HUES64 (cell line): ENCODE measurements around the gene L3HYPDH.
"Not testable (repeated sequence)": the region's sequence is repeated elsewhere in the genome, so short reads cannot be mapped to it uniquely, and the experiment has no call there.

ENCODE experiments used
- H3K27ac ChIP-seq: 2 replicates; pipeline ENCODE4 v1.7.0; 2013; ENCODE audit warnings: low read depth, low read length, inconsistent platforms
- H3K27me3 ChIP-seq: 2 replicates; pipeline ENCODE4 v1.6.1; 2013; ENCODE audit warnings: mild to moderate bottlenecking, low read length; ENCODE audit not compliant: insufficient read depth
- H3K36me3 ChIP-seq: 2 replicates; pipeline ENCODE4 v1.6.1; 2013; ENCODE audit warnings: mild to moderate bottlenecking, low read length; ENCODE audit not compliant: insufficient read depth
- H3K4me1 ChIP-seq: 2 replicates; pipeline ENCODE4 v1.6.1; 2013; ENCODE audit warnings: mild to moderate bottlenecking, low read length, moderate library complexity; ENCODE audit not compliant: insufficient read depth
- H3K4me3 ChIP-seq: 2 replicates; pipeline ENCODE4 v1.5.1; 2013; ENCODE audit warnings: mild to moderate bottlenecking, low read length, moderate library complexity
- H3K9ac ChIP-seq: 2 replicates; pipeline ENCODE4 v1.6.1; 2013; ENCODE audit warnings: mild to moderate bottlenecking, low read depth, low read length
- H3K9me3 ChIP-seq: 2 replicates; pipeline ENCODE4 v1.6.1; 2013; ENCODE audit warnings: low read depth, low read length; ENCODE audit not compliant: insufficient read depth
- WGBS: fragments of 150-250, 120-280 bp; methylation state at CpG from one replicate; pipeline ENCODE4 v1.1.7; 2013; ENCODE audit warnings: missing lambda C conversion rate; 5-methylcytosine and 5-hydroxymethylcytosine counted together

The L3HYPDH gene

GRCh38 chr14:59455411-59455810, 28.8 kb downstream of the L3HYPDH start:
- H3K4me3 ChIP-seq: no peak overlapping the region
- H3K36me3 ChIP-seq: no peaks in the 10 kb centered on the region; the same call in 1 of the 2 replicates
- H3K27me3 ChIP-seq: no peaks in the 10 kb centered on the region
- no peak overlapping the region for H3K27ac ChIP-seq
- H3K9me3 ChIP-seq: no peaks in the 10 kb centered on the region
- no peak overlapping the region for H3K9ac ChIP-seq
- H3K4me1 ChIP-seq: no peaks in the 10 kb centered on the region
- no CpG with 5 or more reads among the region's 1 CpG for WGBS

DNA sequence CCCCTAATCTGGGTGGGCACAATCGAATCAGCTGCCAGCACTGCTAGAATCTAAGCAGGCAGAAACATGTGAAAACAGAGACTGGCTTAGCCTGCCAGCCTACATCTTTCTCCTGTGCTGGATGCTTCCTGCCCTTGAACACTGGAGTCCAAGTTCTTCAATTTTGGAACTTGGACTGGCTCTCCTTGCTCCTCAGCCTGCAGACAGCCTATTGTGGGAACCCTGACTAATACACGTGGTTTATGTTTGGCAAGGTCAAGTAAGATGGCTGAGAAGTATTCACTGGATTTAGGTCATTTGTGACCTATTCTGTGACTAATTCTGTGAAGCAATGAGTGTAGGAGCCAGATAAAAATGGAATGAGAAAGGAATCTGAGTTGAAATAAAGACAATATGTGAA, 30.1 kb downstream of the L3HYPDH start:
- 66% methylated on average over 2 of the region's 2 CpGs for WGBS
- H3K36me3 ChIP-seq: no peaks in the 10 kb centered on the region; the same call in 1 of the 2 replicates

DNA sequence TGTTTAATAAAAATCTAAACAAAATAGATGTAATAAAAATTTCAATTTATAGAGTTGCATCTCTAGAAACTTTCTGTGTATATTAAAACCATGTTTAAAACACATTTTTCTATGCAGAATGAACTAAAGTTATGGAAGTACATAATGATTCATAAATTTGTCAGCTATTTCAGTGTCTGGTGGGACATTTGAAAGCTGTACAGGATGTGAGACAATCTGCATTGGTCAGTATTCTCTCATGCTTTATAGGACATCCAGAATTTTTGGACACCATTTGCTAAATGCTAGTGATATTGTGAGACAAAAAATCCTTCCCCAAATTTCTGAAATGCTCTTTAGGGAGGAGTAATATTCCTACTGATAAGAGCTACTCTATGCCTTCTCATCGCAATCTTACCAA, 32.4 kb downstream of the L3HYPDH start:
- Histone ChIP-seq H3K27ac (no peak overlapping the region), H3K4me3 (no peak overlapping the region), H3K9me3 (no peaks in the 10 kb centered on the region), H3K36me3 (no peaks in the 10 kb centered on the region), H3K4me1 (no peaks in the 10 kb centered on the region), H3K27me3 (no peaks in the 10 kb centered on the region), H3K9ac (no peak overlapping the region)
- no CpG with 5 or more reads among the region's 1 CpG for WGBS

More for the DNA sequence above, 30.1 kb downstream of the L3HYPDH start:
- no peak overlapping the region for H3K9ac ChIP-seq
- H3K27me3 ChIP-seq: no peaks in the 10 kb centered on the region
- H3K4me3 ChIP-seq: no peak overlapping the region
- no peaks in the 10 kb centered on the region for H3K4me1 ChIP-seq
- no peak overlapping the region for H3K27ac ChIP-seq
- H3K9me3 ChIP-seq: no peaks in the 10 kb centered on the region

DNA sequence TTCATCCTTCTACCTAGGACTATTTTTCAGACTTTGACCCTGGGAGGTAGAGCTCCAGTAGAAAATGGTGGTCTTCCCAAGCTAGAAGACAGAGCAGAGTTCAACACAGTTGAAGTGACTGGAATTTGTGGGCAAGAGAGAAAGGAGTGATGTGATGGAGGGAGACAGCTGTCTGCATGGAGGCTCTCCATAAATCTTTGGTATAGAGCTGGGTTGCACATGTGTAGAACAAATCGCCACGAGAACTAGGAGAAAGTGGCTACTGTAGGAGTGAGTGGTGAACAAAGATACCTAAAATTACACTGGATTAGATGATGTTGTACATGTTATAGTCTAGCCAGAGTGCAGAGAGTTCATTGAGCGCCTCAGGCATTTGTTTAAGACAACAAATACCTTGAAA, 33.5 kb downstream of the L3HYPDH start:
- H3K4me3 ChIP-seq: no peak overlapping the region
- H3K27ac ChIP-seq: no peak overlapping the region
- no peaks in the 10 kb centered on the region for H3K4me1 ChIP-seq
- H3K27me3 ChIP-seq: no peaks in the 10 kb centered on the region
- no peaks in the 10 kb centered on the region for H3K9me3 ChIP-seq
- WGBS: 99% methylated on average over 3 of the region's 3 CpGs
- no peaks in the 10 kb centered on the region for H3K36me3 ChIP-seq
- no peak overlapping the region for H3K9ac ChIP-seq

- not testable (repeated sequence) for H3K9me3 ChIP-seq, H3K27ac ChIP-seq, H3K27me3 ChIP-seq, H3K36me3 ChIP-seq, H3K4me1 ChIP-seq, H3K9ac ChIP-seq, H3K4me3 ChIP-seq
- 77% methylated on average over 2 of the region's 2 CpGs for WGBS
Measured at GRCh38 chr14:59448673-59449072, 35.5 kb downstream of the L3HYPDH start.

GRCh38 chr14:59439256-59439965, 44.8 kb downstream of the L3HYPDH start:
- H3K27ac ChIP-seq: no peak overlapping the region
- H3K27me3 ChIP-seq: no peaks in the 10 kb centered on the region
- no peaks in the 10 kb centered on the region for H3K9me3 ChIP-seq
- 94% methylated on average over 5 of the region's 5 CpGs for WGBS
- no peak overlapping the region for H3K9ac ChIP-seq
- no peak overlapping the region for H3K4me3 ChIP-seq
- no peaks in the 10 kb centered on the region for H3K4me1 ChIP-seq
- H3K36me3 ChIP-seq: no peaks in the 10 kb centered on the region

- no peaks in the 10 kb centered on the region for H3K27me3 ChIP-seq
- H3K27ac ChIP-seq: no peak overlapping the region
- H3K4me3 ChIP-seq: no peak overlapping the region
- no peaks in the 10 kb centered on the region for H3K4me1 ChIP-seq
- 88% methylated on average over 1 of the region's 1 CpG for WGBS
- no peaks in the 10 kb centered on the region for H3K9me3 ChIP-seq
- no peak overlapping the region for H3K9ac ChIP-seq
- H3K36me3 ChIP-seq: no peaks in the 10 kb centered on the region
Measured at GRCh38 chr14:59438195-59438647, 46.0 kb downstream of the L3HYPDH start.

GRCh38 chr14:59435987-59436386, 48.2 kb downstream of the L3HYPDH start:
- Histone ChIP-seq H3K36me3 (no peaks in the 10 kb centered on the region), H3K9ac (no peak overlapping the region), H3K4me1 (no peaks in the 10 kb centered on the region), H3K4me3 (no peak overlapping the region), H3K27ac (no peak overlapping the region), H3K27me3 (no peaks in the 10 kb centered on the region), H3K9me3 (no peaks in the 10 kb centered on the region)
- 91% methylated on average over 1 of the region's 1 CpG for WGBS

DNA sequence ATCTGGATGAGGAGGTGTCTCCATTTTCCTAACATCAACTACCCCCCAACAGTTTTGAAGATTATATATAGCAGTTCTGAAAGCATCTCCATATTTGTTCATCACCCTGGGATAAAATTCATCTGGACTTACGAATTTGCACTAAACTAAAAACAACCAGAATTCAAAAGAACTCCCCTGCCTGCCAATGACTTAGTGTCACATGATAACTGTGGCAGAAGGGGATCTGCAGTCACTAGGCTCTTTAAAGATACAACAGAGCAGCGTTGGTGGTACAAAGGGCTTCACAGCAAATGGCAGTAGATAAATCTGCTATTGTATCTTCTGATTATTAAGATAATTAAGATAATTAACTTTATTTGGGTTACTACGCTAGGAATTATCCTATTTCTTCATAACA, 49.1 kb downstream of the L3HYPDH start:
- Histone ChIP-seq H3K36me3 (no peaks in the 10 kb centered on the region), H3K9ac (no peak overlapping the region), H3K27ac (no peak overlapping the region), H3K9me3 (no peaks in the 10 kb centered on the region), H3K4me3 (no peak overlapping the region), H3K4me1 (no peaks in the 10 kb centered on the region), H3K27me3 (no peaks in the 10 kb centered on the region)
- WGBS: 80% methylated on average over 2 of the region's 3 CpGs

DNA sequence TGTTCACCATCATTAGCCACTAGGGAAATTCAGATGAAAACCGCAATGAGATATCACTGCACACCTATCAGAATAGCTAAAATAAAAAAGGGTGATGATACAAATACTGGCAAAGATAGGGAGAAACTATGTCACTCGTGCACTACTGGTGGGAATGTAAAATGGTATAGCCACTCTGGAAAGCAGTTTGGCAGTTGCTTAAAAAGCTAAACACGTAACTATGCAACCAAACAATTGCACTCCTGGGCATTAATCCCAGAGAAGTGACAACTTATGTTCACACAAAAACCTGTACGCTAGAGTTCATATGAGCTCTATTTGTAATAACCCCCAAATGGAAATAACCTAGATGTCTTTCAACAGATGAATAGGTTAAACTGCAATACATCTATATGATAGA, 54.4 kb downstream of the L3HYPDH start:
- no peaks in the 10 kb centered on the region for H3K4me1 ChIP-seq
- no peak overlapping the region for H3K4me3 ChIP-seq
- H3K9ac ChIP-seq: no peak overlapping the region
- WGBS: 93% methylated on average over 4 of the region's 4 CpGs
- no peaks in the 10 kb centered on the region for H3K9me3 ChIP-seq
- no peak overlapping the region for H3K27ac ChIP-seq
- no peaks in the 10 kb centered on the region for H3K27me3 ChIP-seq
- no peaks in the 10 kb centered on the region for H3K36me3 ChIP-seq

DNA sequence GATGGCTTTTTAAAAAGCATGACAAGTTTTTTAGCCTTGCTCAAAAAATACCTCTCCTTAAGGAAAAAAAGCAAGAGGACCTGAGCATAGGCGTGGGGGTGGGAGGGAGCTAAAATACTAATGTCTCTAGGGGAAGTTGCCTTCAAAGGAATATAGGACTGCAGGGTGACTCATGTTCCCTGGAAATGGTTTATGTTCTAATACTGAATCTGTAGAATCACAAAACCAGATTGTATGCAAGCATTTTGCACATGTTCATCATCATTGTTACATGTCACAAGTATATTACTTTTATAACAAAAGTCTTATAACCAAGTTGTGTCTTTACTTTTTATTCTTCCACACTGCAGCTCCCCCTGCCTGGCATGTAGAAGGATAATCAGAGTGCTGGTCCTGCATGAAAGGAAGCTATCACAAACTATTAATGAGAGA, 55.6 kb downstream of the L3HYPDH start:
- no peak overlapping the region for H3K9ac ChIP-seq
- H3K4me3 ChIP-seq: no peak overlapping the region
- no peaks in the 10 kb centered on the region for H3K36me3 ChIP-seq
- no peak overlapping the region for H3K27ac ChIP-seq
- WGBS: 93% methylated on average over 1 of the region's 1 CpG
- no peaks in the 10 kb centered on the region for H3K9me3 ChIP-seq
- no peaks in the 10 kb centered on the region for H3K4me1 ChIP-seq
- no peaks in the 10 kb centered on the region for H3K27me3 ChIP-seq
